ENCODE data around the gene UBQLN4. TPM values are rescaled to one million over a fixed set of nuclear protein-coding genes. Genes with fewer than 3 reads are reported as not detected.

Gene UBQLN4
- total RNA-seq, 2 experiments from 2014 or later = 33.2 to 37.1 TPM

DNA sequence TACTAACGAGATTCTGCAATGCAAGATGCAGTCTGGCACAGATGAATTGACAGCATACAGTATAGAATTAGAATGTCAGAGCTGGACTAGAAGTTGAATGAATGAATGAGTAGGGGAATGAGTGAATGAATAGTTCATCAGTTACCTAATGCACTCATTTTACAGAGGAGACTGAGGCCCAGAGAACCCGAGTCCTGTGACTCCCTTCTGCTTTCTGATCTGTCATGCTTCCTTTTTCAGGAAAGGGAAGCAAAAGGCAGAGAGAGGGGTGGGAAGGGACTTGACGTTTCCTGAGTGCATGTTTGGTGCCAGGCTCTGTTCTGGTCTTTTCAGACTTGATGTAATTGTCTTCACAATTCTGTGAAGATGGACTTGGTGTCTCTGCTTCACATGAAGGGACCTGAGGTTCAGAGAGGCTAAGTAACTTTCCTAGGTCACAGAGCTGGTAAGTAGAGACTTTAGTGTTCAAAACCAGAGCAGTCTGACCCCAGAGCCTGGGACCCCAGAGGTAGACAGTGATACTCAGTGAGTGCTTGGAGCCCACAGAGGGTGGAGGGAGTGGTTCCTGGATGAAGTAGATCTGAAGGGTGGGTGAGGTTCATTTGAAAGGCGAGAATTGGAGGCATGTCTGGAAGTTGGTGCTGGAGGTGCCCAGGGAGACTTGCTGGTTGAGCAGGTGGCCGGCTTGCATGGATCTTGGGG lies 36.7 kb upstream of the UBQLN4 start:
- ChIA-PET CTCF (ENCODE audit: unreplicated experiment) (interaction anchor here (0.6 to 1.0 kb wide), 3 partner anchors 36 to 206 kb away, joined by 3 to 8 read pairs (median 5); no protein-coding TSS in a partner anchor), POLR2A (interaction anchor here (1.0 to 1.8 kb wide), 3 partner anchors 38 to 273 kb away, joined by 3 to 5 read pairs (median 4); partner anchors contain the start of gene SMG5)
- no peak for DNase-seq (ENCODE audit: low spot score)
- intact Hi-C loops (cut with micrococcal nuclease; ENCODE audit: unreplicated experiment) = loop anchor here (1.0 to 5.0 kb wide), 3 partner anchors 40 to 137 kb away; partner anchors contain the start of gene PMF1
- Histone ChIP-seq H3K9me2 (ENCODE audit: insufficient read depth, low read length) (no peaks in the 10 kb centered on the region), H3K4me3 (ENCODE audit: low read depth, low read length, poor library complexity, severe bottlenecking) (peak overlapping the region; percentile 37), H3K4me2 (ENCODE audit: low read length) (peak overlapping the region; percentile 73), H3K9me3 (ENCODE audit: low read length) (no peaks in the 10 kb centered on the region), H4K20me1 (ENCODE audit: insufficient read depth, low read length) (no peaks in the 10 kb centered on the region), H2AFZ (ENCODE audit: low read length) (peak overlapping the region; percentile 3; the same call in 1 of the 2 replicates), H3K36me3 (ENCODE audit: insufficient read depth, low read length) (no peaks in the 10 kb centered on the region), H3K27ac (ENCODE audit: low read depth, low read length, poor library complexity, severe bottlenecking) (peak overlapping the region; percentile 3), H3K4me1 (ENCODE audit: insufficient read depth, low read length, poor library complexity, severe bottlenecking) (peaks cover 15% of the 10 kb centered on the region), H3K79me2 (ENCODE audit: insufficient read depth, low read depth, low read length) (no peaks in the 10 kb centered on the region)
- TF ChIP-seq EZH2phosphoT487 (IDR thresholded peaks at IDR 0.05; ENCODE audit: borderline replicate concordance, low read depth, low read length) = no peak
- TF ChIP-seq CTCF (conservative IDR thresholded peaks at IDR 0.05; ENCODE audit: low read length) = no peak
- BruUV-seq (replicated peaks) = no TSS peak

- DNase-seq (ENCODE audit: low spot score) = peak; percentile 77
- Histone ChIP-seq H3K9me2 (ENCODE audit: insufficient read depth, low read length) (no peaks in the 10 kb centered on the region), H3K9me3 (ENCODE audit: low read length) (no peaks in the 10 kb centered on the region), H3K4me1 (ENCODE audit: insufficient read depth, low read length, poor library complexity, severe bottlenecking) (peaks cover 17% of the 10 kb centered on the region), H2AFZ (ENCODE audit: low read length) (peak overlapping the region; percentile 3; the same call in 1 of the 2 replicates), H3K27ac (ENCODE audit: low read depth, low read length, poor library complexity, severe bottlenecking) (no peak overlapping the region), H3K4me3 (ENCODE audit: low read depth, low read length, poor library complexity, severe bottlenecking) (peak overlapping the region; percentile 37), H3K79me2 (ENCODE audit: insufficient read depth, low read depth, low read length) (no peaks in the 10 kb centered on the region), H4K20me1 (ENCODE audit: insufficient read depth, low read length) (no peaks in the 10 kb centered on the region), H3K4me2 (ENCODE audit: low read length) (peak overlapping the region; percentile 73), H3K36me3 (ENCODE audit: insufficient read depth, low read length) (no peaks in the 10 kb centered on the region)
- TF ChIP-seq CTCF (conservative IDR thresholded peaks at IDR 0.05; ENCODE audit: low read length) (no peak), EZH2phosphoT487 (IDR thresholded peaks at IDR 0.05; ENCODE audit: borderline replicate concordance, low read depth, low read length) (no peak)
- intact Hi-C loops (cut with micrococcal nuclease; ENCODE audit: unreplicated experiment) = loop anchor here (1.0 to 5.0 kb wide), 3 partner anchors 41 to 138 kb away; partner anchors contain the start of gene PMF1
- ChIA-PET CTCF (ENCODE audit: unreplicated experiment) (interaction anchor here (0.6 to 1.0 kb wide), 2 partner anchors 38 to 206 kb away, joined by 3 to 8 read pairs; no protein-coding TSS in a partner anchor), POLR2A (interaction anchor here (0.7 to 1.8 kb wide), 4 partner anchors 38 to 861 kb away, joined by 3 to 5 read pairs (median 4); partner anchors contain the start of gene SMG5)
- BruUV-seq (replicated peaks) = no TSS peak
Observed at GRCh38 chr1:156089704-156090103, 36.1 kb upstream of the UBQLN4 start.

GRCh38 chr1:156086256-156086662 lies 32.7 kb upstream of the UBQLN4 start:
- CTCF ChIA-PET (ENCODE audit: unreplicated experiment) = no interaction called here
- no TSS peak for BruUV-seq (replicated peaks)
- H4K20me1 ChIP-seq (ENCODE audit: insufficient read depth, low read length) = no peaks in the 10 kb centered on the region

More at GRCh38 chr1:156086256-156086662, 32.7 kb upstream of the UBQLN4 start:
- Histone ChIP-seq H3K79me2 (ENCODE audit: insufficient read depth, low read depth, low read length) (no peaks in the 10 kb centered on the region), H2AFZ (ENCODE audit: low read length) (no peak overlapping the region), H3K4me2 (ENCODE audit: low read length) (no peak overlapping the region), H3K4me3 (ENCODE audit: low read depth, low read length, poor library complexity, severe bottlenecking) (no peak overlapping the region), H3K36me3 (ENCODE audit: insufficient read depth, low read length) (no peaks in the 10 kb centered on the region), H3K9me3 (ENCODE audit: low read length) (no peaks in the 10 kb centered on the region), H3K9me2 (ENCODE audit: insufficient read depth, low read length) (no peaks in the 10 kb centered on the region), H3K27ac (ENCODE audit: low read depth, low read length, poor library complexity, severe bottlenecking) (no peak overlapping the region), H3K4me1 (ENCODE audit: insufficient read depth, low read length, poor library complexity, severe bottlenecking) (peaks cover 36% of the 10 kb centered on the region)
- intact Hi-C loops (cut with micrococcal nuclease; ENCODE audit: unreplicated experiment) = no loop called here
- POLR2A ChIA-PET = no interaction called here
- no peak for TF ChIP-seq CTCF (conservative IDR thresholded peaks at IDR 0.05; ENCODE audit: low read length)
- TF ChIP-seq EZH2phosphoT487 (IDR thresholded peaks at IDR 0.05; ENCODE audit: borderline replicate concordance, low read depth, low read length) = no peak
- DNase-seq (ENCODE audit: low spot score) = no peak
